ENCODE results near the gene GALNT10.

DNA sequence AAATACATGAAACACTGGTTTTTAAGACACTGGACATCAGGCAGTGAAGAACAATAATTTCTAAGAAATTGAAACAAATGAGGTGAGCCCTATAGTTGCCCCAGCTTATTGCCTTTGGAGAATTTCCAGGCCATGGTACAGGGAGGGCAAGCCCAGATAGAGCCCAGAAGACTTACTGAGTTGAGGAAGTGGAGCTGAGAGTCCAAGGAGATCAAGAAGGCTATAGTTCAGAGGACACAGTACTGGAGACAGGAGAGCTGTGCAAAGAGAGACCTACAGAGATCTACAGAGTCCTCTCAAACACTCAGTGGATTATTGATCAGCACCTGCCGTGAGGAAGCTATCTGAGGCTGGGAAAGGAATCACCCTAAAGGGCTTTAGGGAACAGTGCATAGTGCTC, 112.6 kb downstream of the GALNT10 start:
- TF ChIP-seq, protein P1, sequence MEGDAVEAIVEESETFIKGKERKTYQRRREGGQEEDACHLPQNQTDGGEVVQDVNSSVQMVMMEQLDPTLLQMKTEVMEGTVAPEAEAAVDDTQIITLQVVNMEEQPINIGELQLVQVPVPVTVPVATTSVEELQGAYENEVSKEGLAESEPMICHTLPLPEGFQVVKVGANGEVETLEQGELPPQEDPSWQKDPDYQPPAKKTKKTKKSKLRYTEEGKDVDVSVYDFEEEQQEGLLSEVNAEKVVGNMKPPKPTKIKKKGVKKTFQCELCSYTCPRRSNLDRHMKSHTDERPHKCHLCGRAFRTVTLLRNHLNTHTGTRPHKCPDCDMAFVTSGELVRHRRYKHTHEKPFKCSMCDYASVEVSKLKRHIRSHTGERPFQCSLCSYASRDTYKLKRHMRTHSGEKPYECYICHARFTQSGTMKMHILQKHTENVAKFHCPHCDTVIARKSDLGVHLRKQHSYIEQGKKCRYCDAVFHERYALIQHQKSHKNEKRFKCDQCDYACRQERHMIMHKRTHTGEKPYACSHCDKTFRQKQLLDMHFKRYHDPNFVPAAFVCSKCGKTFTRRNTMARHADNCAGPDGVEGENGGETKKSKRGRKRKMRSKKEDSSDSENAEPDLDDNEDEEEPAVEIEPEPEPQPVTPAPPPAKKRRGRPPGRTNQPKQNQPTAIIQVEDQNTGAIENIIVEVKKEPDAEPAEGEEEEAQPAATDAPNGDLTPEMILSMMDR (conservative IDR thresholded peaks at IDR 0.05 in 1 of 2, IDR thresholded peaks at IDR 0.05 in 1 of 2; ENCODE audit: low read depth in 1 of 2, low read length in 2 of 2): no peak
- no peak for TF ChIP-seq EZH2 (IDR thresholded peaks at IDR 0.05; ENCODE audit: low read length, missing control alignments)

Measured in fibroblast of lung (primary cell).